SU-DHL-6 (cell line): ENCODE measurements around the gene BCAR1.
"Not testable (repeated sequence)": the region's sequence is repeated elsewhere in the genome, so short reads cannot be mapped to it uniquely, and the experiment has no call there.

ENCODE experiments used
- EZH2phosphoT487 ChIP-seq: fragments of 200-600 bp; sonication (generic), shearing (Covaris generic); conservative IDR thresholded peaks from 2 replicates; pipeline ENCODE4 v1.6.1; 2018; ENCODE audit warnings: mild to moderate bottlenecking, antibody characterized with exemption, low read length, moderate library complexity, mixed read lengths
- TF ChIP-seq, protein P1 (sequence below): fragments of 200-600 bp; sonication (generic); IDR thresholded peaks from one replicate; pipeline ENCODE4 v1.5.1; 2017; ENCODE audit warnings: antibody characterized with exemption, mild to moderate bottlenecking, low read length, moderate library complexity; ENCODE audit not compliant: insufficient read depth, poor library complexity, severe bottlenecking

DNA sequence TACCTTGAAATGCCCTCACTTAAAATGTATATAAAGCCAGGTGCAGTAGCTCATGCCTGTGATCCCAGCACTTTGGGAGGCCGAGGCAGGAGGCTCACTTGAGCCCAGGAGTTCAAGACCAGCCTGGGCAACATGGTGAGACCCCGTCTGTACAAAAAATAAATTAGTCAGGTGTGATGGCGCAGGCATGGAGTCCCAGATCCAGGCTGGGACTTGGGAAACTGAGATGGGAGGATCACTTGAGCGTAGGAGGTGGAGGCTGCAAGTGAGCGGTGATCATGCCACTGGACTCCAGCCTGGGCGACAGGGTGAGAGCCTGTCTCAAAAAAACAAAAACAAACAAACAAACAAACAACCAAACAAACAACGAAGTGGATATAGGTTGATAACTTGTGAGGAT lies 41.9 kb downstream of the BCAR1 start:
- TF ChIP-seq, protein P1, sequence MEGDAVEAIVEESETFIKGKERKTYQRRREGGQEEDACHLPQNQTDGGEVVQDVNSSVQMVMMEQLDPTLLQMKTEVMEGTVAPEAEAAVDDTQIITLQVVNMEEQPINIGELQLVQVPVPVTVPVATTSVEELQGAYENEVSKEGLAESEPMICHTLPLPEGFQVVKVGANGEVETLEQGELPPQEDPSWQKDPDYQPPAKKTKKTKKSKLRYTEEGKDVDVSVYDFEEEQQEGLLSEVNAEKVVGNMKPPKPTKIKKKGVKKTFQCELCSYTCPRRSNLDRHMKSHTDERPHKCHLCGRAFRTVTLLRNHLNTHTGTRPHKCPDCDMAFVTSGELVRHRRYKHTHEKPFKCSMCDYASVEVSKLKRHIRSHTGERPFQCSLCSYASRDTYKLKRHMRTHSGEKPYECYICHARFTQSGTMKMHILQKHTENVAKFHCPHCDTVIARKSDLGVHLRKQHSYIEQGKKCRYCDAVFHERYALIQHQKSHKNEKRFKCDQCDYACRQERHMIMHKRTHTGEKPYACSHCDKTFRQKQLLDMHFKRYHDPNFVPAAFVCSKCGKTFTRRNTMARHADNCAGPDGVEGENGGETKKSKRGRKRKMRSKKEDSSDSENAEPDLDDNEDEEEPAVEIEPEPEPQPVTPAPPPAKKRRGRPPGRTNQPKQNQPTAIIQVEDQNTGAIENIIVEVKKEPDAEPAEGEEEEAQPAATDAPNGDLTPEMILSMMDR: not testable (repeated sequence)
- not testable (repeated sequence) for TF ChIP-seq EZH2phosphoT487
